PFSK-1 (cell line): ENCODE data around the gene CHGA.
A peak's percentile ranks its signal among the peaks of the same experiment; 100 is the strongest.

ENCODE experiments used
- FOXP2 ChIP-seq: optimal IDR thresholded peaks from 2 replicates; pipeline ENCODE3; 2011; ENCODE audit warnings: borderline replicate concordance, control low read depth, inconsistent platforms; ENCODE audit not compliant: insufficient read depth; ENCODE audit errors: extremely low read length, extremely low read depth
- POLR2AphosphoS5 ChIP-seq: IDR thresholded peaks from 2 replicates; pipeline ENCODE4 v1.6.1; 2012; ENCODE audit warnings: low read depth, mild to moderate bottlenecking, control low read depth, low read length, moderate library complexity
- SIN3A ChIP-seq: IDR thresholded peaks from 2 replicates; pipeline ENCODE4 v1.6.1; 2012; ENCODE audit warnings: mild to moderate bottlenecking, low read length, moderate library complexity, borderline replicate concordance; ENCODE audit not compliant: insufficient read depth
- TAF1 ChIP-seq: IDR thresholded peaks from 2 replicates; pipeline ENCODE4 v1.6.1; 2012; ENCODE audit warnings: low read length, control low read depth, borderline replicate concordance; ENCODE audit not compliant: insufficient read depth
- TF ChIP-seq, protein P1 (sequence below), 2 experiments: IDR thresholded peaks; 2 replicates each; pipeline versions ENCODE4 v1.6.1 to v1.8.0; 2011 to 2012; ENCODE audit warnings: low read depth in 2 of 2, low read length in 2 of 2, control low read depth in 1 of 2, inconsistent platforms in 1 of 2, mild to moderate bottlenecking in 1 of 2, moderate library complexity in 1 of 2; ENCODE audit not compliant: insufficient read depth in 1 of 2

CHGA gene

DNA sequence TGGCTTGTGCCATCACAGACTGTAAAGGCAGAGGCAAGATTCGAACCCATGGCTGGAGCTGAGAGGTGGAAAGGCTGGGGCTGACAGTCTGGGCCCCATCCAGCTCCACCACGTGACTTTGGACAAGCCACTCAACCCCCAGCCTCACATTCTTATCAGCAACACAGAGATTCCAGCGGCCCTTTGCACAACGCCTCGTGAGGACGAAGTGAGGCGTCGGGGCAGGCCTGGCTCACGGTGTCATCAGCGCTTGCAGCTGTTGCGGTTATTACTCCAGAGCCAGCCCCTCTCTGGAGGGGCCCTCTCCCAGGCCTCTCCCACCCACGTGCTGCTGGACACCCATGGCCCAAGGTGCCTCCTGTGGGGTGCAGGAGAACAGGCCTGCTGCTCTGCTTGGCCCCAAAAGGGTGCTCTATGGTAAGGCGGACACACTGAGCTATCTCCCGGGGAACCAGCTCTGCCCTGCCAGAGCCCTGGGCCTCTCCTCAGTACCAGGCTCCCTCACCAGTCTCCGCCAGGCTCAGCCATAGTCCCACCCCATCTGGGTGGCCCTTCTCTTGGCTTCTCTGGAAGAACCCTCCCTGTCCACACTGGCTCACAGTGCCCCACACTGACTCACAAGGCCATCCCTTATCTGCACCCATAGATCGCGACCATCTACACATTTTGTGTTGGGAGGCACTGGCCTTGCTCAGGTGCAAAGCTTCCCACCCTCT, 21.1 kb downstream of the CHGA start:
- no peak for TF ChIP-seq SIN3A
- TF ChIP-seq, protein P1, sequence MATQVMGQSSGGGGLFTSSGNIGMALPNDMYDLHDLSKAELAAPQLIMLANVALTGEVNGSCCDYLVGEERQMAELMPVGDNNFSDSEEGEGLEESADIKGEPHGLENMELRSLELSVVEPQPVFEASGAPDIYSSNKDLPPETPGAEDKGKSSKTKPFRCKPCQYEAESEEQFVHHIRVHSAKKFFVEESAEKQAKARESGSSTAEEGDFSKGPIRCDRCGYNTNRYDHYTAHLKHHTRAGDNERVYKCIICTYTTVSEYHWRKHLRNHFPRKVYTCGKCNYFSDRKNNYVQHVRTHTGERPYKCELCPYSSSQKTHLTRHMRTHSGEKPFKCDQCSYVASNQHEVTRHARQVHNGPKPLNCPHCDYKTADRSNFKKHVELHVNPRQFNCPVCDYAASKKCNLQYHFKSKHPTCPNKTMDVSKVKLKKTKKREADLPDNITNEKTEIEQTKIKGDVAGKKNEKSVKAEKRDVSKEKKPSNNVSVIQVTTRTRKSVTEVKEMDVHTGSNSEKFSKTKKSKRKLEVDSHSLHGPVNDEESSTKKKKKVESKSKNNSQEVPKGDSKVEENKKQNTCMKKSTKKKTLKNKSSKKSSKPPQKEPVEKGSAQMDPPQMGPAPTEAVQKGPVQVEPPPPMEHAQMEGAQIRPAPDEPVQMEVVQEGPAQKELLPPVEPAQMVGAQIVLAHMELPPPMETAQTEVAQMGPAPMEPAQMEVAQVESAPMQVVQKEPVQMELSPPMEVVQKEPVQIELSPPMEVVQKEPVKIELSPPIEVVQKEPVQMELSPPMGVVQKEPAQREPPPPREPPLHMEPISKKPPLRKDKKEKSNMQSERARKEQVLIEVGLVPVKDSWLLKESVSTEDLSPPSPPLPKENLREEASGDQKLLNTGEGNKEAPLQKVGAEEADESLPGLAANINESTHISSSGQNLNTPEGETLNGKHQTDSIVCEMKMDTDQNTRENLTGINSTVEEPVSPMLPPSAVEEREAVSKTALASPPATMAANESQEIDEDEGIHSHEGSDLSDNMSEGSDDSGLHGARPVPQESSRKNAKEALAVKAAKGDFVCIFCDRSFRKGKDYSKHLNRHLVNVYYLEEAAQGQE (IDR thresholded peaks at IDR 0.05; ENCODE audit: insufficient read depth in 1 of 2, low read depth in 2 of 2, low read length in 2 of 2) = no peak
- no peak for TF ChIP-seq FOXP2
- no peak for TF ChIP-seq POLR2AphosphoS5
- TF ChIP-seq TAF1 = no peak

DNA sequence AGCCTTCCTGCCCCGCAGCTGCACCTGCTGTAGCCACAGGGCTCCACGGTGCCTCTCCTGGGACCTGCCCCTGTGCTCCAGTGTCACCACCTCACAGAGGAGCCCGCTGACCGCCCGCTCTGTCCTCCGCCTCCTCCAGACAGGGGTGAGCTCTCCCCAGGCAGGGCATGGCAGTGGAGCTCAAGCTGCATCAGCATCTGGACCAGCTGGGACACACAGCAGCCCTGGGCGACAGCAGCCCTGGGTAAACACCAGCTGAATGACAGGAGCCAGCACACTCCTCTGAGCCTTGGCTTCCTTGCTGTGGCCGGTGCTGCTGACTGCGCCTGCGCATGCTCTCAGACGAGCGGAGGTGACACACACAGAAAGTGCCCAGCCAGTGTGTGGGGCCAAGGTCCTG, 22.0 kb downstream of the CHGA start:
- TF ChIP-seq POLR2AphosphoS5 (no peak), SIN3A (no peak), FOXP2 (no peak), TAF1 (no peak)
- TF ChIP-seq, protein P1 (IDR thresholded peaks at IDR 0.05; ENCODE audit: insufficient read depth in 1 of 2, low read depth in 2 of 2, low read length in 2 of 2) = no peak

DNA sequence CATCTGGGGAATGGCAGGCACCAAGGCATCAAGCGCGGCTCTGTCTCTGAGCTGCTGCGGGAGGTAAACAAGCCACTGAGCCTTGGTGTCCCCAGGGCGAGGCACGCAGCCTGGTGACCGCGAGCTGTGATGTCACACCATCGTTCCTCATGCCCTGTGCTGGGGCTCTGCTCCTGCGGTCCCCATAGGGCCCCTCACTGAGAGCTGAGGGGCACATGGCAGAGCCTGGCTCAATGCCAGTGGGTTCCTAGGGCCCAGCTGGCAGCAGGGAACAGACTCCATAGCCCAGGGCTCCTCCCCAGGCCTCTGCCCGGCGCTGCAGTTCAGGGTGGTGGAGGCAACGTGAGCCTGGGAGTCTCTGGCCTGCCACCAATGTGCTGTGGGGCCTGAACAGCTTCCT, 22.6 kb downstream of the CHGA start:
- TF ChIP-seq, protein P1 (IDR thresholded peaks at IDR 0.05; ENCODE audit: insufficient read depth in 1 of 2, low read depth in 2 of 2, low read length in 2 of 2) = no peak
- TF ChIP-seq SIN3A (no peak), POLR2AphosphoS5 (no peak), TAF1 (no peak), FOXP2 (no peak)

DNA sequence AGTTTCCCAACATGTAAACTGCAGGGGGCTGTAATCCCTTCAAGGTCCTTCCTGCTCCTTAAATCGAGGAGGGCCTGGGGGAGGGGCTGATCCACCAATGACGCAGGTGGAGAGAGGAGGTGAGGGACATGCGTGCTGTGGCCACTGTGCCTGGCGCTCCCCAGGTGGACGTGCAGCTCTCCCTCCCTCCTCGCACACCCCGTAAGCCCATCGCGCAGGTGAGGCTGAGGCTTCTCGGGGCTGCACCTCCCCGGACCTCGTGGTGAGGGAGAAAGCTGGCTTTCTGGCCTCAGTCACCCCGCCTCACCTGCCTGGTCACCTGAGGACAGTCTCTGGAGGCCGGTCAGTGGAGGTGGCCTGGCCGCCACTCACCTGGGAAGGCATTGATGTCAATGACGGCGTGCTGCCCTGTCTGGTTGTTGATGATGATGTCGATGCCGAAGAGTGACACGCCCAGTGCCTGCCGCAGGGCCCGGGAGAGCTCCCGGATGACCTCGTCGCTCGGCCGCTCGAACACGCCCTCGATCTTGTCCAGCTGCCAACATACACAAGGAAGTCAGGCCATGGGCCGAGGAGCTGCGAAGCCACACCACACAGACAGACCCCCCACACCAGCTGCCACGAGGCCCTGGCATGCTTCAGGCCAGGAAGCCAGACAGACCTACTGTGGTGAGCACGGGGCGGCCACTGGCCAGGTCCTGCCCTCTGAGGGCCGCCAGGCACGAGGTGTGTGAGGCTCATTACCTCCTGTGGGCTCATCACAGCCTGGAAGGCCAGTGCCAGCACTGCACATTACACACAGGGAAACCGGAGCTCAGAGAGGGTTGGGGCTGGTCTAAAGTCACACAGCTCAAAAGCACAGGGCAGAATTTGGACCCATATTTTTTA, 23.3 kb downstream of the CHGA start:
- TF ChIP-seq, protein P1 (IDR thresholded peaks at IDR 0.05; ENCODE audit: insufficient read depth in 1 of 2, low read depth in 2 of 2, low read length in 2 of 2) = no peak
- peak; percentile 25; the same call in 1 of the 2 replicates for TF ChIP-seq SIN3A
- peak; percentile 86 for TF ChIP-seq FOXP2
- TF ChIP-seq POLR2AphosphoS5 = no peak
